NCI-H82 treated with DMSO at 0.1 percent for 48 hours (cell line): ENCODE data around the gene ZNF485.
"Not testable (repeated sequence)": the region's sequence is repeated elsewhere in the genome, so short reads cannot be mapped to it uniquely, and the experiment has no call there.

Source experiments
- DNase-seq: peaks from one replicate; lab custom pipeline; 2025; ENCODE audit not compliant: unreplicated experiment; lab: John Stamatoyannopoulos, UW

Gene ZNF485

DNA sequence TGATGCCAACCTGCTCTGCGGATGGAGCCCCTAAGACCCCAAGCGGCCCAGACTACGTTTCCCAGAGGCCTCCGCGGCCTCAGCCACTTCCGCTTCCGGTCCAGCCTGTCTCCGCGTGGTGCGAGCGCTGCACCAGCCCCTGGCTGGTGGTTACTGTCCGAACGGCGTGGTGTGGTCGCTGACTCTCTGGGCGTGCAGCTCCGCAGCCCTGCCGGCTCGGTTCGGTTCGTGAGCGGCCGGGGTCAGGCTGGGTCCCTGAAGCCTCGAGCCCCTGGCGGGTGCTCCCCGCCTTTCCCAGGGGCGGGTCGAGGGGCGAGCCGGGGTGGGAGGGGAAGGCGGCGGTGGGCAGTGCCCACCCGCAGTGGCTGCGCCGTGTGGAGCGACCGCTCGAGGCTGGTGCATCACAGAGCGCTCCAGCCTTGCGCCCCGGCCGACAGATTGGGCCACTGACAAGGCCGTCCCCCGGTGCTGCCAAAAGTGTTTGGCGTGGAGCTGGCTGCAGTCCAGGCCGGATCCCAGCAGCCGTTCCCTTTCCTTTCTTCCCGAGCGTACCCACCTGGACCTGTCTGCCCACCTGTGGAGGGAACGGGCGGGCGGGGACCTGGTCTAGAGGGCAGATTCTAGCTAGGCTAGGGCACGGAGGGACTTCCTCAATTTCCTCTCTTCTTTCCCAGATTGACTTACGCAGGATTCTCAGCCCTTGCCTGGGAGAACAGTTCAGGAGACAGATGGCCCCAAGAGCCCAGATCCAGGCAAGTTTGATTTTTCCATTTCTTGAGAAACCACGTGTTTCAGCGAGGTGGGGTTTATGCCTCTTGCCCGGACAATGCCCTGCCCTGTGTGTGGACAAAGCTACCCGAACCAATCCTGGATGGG is at the start of gene ZNF485:
TSS of gene ZNF485 (plus strand) at position 116 of the 876 bp plus-strand sequence. CDS start at position 729, 613 bp downstream.
- DNase-seq = peak; percentile 27

DNA sequence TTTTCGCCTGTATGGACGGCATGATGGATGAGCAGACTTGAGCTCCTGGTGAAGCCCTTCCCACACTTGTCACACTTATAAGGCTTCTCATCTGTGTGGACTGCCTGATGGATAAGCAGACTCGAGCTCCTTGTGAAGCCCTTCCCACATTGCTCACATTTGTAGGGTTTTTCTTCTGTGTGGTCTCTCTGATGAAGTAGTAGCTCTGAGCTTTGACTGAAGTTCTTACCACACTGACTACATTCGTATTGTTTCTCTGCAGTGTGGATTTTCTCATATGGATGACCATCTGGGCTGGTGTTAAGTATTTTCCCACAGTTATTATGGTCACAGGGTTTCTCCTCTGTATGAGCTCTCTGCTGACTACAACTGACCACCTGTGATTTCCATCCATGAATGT is 49.0 kb upstream of the ZNF485 start:
- no peak for DNase-seq

DNA sequence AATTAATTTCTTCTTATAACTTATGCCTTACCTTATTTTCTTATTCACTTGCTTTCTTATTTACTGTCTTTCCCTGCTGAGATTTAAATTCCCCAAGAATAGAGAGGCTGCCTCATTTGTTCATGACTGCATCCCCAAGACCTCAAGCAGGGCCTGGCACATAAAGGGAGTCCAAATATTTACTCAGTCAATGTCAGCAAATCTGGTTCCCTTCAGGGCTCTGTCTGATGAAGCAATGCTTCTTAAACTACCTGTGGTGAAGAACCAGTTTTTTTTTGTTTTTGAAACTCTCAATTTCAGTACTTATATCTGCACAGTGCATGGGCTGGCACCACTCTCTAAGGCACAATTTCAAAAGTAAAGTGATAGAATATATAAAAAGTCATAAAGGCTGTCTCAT is 36.6 kb upstream of the ZNF485 start:
- DNase-seq = no peak

DNA sequence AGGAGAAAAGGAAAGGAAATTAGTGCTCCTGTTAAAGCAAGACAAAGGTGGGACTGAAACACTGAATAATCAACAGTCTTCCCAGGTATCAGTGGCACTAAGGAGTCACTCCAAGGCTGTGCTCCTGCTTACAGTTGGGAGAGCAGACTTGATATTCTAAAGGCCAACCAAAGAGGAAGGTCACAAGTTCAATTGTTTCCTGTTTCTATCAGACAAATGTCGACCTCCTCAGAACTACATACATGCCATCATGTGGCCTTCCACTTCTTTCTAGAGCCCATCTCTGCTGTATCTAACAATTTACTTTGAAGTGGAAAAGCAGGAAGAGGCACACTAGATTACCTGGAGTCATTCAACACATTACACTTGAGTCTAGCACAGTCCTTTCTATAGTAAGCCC is 35.3 kb upstream of the ZNF485 start:
- DNase-seq = no peak

DNA sequence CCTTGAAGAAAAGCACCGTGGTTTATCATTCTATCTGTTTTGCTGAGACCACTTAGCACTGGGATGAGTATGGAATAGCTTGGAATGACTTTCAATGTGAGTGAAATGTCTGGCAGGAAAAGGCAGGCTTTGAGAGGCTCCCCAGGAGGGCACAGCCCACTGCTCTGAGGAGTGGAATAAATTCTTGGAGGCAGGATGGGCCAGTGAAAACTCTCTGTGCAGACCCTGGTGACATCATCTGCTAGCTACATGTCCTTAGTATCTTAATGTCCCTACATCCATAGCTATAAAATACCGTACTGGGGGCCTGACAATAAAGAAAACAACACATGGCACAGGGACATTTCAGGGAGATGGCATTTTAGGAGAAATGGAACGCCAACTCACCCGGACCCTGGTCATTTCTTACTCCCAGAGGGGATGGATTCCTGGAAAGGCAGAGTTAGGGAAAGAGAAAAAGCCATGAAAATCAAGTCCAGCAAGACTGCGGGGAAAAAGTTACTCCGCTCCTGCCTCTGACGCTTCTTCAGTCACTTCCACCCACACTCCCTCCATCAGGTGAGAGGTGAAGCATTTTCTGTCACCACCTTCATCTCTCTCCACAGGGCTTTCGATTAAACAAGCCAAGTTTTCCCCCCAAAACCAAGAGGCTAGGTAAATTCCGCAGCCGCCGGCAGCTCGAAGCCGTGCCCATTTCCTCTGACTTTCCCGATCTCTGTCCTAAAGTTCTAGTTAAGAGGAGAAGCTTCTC is 32.8 kb upstream of the ZNF485 start:
- DNase-seq = no peak

DNA sequence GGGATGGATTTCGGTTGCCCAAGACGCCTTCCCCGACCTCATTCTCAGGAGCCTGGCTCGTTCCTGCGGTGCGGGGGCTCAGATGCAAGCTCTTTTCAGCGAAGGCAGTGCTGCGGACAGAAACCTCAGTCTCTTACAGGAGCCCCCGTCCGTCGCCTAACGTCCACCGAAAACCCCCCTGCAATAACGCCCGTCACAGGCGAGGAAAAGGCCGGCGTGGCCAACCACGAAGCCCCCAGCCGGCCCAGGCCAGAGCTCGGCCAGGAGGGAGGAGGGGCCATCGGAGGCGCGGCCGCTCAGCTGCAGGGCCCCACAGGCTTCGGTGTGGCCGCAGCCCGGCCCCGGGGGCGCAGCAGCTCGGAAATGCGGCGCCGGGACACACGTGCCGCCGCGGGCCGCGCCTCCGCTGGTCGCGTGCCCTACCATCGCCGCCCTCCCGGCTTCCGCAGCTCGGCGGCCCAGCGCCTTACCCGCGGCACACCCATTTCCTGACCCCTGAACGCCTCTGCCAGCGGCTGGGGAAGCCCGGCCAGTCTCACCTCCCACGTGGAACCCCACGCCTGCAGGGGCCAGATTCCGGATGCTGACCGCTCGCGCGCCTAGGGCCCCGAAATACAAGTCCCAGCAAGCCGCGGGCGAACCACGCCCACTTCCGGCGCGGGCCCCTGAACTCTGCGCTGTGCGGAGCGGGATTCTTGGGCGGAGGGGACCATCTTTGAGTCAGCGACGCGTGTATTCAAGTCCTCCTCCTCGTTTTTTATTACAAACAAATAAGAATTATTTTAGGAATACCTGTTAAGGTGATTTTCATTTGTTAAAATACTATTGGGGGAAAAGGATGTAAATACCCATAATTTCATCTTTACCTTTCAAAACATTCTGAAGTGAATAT is 32.0 kb upstream of the ZNF485 start, which contains the start of gene ZNF239:
TSS of gene ZNF239 (minus strand) at position 616 of the 892 bp plus-strand sequence. CDS start 16,537 bp downstream, outside the sequence.
- peak; percentile 34 for DNase-seq

DNA sequence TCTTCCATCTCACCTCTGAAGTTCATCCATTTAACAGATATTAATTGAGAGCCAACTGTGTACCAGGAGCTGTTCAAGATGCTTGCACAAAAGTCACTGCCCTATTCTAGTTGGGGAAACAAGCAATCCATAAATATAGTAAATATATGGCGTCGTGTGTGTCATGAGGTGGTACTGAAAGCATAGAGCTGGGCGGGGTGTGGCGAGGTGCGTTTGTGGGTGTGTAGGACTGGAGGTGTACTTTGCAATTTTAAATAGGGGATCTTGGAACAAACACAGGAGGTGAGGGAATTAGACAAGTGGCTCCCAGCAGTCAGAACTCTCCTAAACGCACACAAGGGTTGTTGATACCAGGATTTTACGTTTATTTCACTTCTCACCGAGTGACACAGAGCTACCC is 31.3 kb upstream of the ZNF485 start:
- DNase-seq = no peak

DNA sequence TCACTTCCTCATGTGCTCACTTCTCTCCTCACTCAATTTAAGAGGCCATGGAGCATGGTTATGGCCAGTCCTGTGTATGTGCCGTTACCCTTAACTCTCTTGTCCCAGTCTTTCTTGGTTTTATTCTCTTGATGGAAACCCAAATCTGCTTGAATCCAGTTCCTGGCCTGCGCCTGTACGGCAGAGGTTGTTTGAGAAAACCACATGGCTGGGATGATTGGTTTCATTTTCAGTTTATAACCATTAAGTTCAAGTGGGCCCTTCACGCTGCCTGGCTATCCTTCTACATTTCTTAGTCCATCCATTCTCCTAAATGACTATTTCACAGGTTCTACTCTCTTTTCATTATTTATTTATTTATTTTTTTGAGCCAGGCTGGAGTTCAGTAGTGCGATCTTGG is 30.2 kb upstream of the ZNF485 start:
- DNase-seq = no peak

DNA sequence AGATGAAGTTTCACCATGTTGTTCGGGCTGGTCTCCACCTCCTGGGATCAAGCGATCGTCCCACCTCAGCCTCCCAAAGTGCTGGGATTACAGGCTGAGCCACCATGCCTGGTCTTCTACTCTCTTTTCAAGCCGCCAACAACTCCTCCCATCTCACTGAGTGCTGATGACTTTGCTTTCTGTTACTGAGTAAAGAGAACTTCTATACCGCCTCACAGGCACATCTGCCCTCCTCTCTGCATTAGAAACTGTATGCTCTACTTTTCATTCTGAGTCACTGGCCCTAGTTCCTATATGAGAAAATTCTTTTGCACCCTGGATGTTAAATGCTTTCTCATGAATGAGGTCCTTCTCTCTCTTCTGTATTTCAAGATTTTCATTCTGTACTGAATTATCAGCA is 29.7 kb upstream of the ZNF485 start:
- no peak for DNase-seq

DNA sequence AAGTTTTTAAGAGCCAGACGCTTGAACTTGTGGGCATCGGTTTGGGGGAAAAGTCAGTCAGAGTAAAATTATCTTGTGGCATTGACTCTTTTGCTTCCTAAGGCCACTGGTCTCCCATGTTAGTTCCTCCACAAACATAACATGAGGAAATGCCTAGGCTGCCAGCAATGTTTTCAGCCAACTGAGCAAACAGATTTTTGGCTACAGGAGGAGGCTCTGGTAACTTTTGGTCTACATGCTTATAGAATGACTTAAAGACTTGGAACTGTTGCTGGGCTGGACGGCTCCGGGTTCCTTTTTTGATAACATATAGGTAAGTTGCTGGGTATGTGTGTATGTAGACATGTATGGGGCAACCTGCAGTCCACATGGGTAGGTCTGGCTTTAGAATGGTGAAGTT is 22.2 kb upstream of the ZNF485 start:
- no peak for DNase-seq

DNA sequence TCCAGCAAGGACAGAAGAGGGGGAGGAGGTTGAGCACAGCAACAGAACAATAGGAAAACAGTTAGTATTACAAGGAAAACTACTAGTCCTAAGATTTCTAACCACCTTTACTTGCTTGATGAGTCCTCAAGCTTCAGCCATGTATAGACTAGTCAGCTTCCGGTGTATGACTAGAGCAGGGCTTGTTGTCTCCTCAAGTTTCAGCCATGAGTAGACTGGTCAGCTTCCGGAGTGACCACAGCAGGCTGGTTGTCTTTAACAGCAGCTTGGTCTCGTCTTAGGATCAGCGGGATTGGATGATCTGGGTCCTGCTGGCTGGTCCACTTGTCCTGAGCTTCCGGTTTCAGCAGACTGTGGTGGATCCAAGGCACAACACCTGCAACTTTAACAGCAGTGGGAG is 21.2 kb upstream of the ZNF485 start:
- DNase-seq = no peak

DNA sequence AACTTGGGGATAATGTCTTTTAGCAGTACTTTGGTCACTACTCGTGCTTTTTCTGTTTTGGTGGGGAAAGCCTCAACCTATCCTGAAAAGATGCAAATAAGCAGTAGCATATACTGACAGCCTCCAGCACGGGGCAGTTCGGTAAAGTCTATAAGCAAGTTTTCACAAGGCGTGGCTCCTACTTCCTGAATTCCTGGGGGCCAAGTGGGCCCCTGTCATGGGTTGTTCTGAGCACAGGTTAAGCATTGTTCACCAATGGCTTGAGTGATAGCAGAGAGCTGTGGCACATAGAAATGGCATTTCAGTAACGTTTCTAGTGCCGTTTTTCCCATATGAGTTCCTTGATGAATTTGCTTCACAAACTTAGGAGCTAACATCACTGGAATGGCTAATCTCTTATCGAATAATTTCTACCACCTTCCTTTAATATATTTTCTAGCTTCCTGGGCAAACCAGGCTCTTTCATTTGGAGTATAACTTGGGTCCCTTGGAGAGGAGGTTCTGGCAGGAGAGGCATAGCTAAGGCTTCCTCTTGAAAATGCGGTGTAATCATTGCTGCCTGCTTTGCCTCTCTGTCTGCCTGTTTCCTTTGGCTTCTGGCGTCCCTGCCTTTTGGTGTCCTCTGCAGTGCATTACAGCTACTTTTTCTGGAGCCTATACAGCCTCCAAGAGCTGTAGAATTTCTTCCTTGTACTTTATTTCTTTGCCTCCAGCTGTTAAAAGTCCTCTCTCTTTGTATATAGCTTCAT is 20.1 kb upstream of the ZNF485 start:
- DNase-seq = no peak

DNA sequence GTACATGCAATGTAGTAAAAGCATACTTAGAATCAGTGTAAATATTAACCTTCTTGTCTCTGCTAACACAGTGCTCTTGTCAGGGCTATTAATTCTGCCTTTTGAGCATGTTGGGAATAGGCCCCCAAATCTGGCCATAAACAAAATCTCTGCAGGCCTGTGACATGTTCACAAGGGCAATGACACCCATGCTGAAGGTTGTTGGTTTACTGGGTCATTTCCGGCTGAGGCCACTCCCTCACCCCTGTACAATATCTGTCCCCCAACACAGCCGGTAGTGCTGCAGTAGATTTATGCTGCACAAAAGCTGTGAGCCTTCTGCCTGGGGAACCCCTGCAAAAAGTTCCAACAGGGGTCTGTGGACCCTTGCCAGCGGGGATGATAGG is 19.5 kb upstream of the ZNF485 start:
- DNase-seq = not testable (repeated sequence)

DNA sequence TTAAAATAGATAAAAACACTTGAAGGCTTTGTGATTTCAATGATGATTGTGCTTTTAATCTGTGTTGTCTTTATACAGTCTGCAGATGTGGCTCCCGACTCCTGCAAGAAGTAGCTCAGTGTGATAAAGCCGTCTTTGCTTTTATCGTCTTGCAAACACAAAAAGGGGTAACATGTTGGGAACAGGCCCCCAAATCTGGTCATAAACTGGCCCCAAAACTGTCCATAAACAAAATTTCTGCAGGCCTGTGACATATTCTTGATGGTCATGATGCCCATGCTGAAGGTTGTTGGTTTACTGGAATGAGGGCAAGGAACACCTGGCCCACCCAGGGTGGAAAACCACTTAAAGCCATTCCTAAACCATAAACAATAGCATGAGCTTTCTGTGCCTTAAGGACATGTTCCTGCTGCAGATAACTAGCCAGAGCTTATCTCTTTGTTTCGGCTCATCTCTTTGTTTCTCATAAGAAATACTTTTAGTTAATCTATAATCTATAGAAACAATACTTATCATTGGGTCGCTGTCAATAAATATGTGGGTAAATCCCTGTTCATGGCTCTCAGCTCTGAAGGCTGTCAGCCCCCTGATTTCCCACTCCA is 14.8 kb upstream of the ZNF485 start:
- DNase-seq = no peak

DNA sequence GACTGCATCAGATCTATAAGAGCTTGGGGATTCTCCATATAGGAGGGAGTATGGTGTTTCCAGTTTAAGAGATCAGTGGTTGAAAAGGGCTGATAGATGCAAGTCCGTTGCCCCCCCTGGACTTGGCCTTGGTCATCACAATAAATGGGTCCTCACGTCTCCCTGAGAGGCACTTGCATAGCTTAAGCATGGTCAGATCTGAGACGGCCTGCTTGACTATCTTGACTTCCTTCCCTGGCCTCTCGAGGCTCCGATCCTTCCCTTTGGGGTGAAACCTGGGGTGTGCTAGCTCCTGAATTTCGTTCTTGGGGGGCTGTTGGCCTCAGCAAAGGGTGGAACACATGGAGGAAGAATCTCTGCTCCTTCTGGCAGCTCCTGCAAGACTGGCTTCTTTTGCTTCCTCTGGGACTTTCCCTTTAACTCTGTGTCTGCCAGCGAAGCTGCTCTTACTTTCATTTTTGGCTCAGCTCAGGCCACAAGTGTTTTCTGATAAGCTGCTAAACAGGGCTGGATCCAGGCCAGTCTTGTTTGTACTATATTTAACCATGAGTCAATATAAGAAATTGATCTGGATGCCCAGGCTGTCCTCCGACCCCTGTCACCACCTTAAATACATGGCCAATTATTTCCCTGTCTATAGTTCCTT is 11.2 kb upstream of the ZNF485 start:
- no peak for DNase-seq

DNA sequence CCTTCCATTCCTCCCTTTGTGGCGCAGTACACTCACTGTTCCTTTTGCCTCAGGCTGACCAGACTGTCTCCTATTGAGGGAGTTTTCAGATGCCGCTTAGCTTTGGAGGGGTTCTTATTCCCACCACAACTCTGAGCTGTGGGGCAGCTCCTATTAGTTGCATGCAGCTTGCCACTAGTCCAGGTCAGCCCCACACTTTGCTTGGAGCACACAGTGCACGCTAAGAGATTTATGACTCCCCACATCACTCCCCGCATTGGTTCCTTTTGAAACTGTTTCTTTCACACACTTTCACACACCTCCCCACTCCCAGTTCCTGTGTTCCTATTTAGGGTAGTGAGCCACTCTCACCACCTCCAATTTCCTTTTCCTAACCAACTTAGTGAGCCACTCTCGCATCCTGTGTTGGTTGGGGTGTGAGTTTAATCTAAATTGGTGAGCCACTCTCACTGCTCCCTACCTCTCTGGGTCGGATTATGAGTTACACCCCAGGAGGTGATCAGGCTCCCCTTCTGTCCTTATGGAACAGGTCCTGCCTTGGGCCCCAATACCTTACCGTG is 10.4 kb upstream of the ZNF485 start:
- no peak for DNase-seq

DNA sequence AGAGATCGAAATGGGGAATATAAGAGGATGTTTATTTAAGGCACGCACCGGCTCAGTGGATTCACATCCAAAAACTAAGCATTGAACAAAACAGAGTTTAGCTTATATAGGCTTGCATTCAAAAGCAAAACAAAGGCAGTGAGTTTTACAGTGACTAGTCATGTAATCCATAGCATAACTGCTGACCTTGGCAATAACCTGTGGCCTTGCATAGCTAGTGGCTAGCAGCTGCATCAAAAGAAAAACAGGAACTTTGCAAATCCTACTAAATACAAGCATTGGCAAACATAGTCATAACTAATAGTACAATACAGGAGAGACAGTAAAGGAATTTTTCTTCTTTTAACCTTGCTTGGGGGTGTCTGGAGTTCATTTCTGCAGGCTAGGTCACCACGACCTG is 9.7 kb upstream of the ZNF485 start:
- DNase-seq = no peak

DNA sequence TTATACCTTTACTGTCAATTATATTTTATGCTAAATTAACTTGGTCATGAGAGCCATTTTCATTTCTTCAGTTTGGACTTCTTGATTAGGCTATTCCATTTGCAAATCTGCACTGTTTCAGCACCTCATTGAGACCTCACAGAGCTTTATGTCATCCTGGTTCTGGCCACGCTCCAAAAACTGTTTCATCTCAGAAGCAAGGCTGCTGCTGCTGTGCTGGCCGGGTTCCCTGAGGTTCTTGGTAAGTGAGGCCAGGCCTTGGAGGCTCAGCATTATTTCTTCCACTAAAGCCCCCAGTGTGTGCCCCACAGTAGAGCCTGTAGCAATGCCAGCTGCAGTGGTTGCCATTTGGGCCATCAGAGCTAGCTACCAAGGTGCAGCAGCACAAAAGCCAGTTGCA is 7.8 kb upstream of the ZNF485 start:
- DNase-seq = no peak

DNA sequence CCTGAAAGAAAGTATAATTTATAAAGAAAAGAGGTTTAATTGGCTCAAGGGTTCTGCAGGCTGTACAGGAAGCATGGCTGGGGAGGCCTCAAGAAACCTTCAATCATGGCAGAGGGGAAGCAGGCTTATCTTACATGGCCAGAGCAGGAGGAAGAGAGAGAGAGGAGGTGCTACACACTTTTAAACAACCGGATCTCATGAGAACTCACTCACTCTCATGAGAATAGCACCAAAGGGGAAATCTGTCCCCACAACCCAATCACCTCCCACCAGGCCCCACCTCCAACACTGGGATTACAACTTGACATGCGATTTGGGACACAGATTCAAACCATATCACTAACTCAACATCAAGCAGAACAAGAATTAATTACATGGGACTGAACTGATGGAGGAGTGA is 6.9 kb upstream of the ZNF485 start:
- DNase-seq = no peak
